Mesenchymal stem cell (in vitro differentiated cells and primary cell): ENCODE measurements around the gene RIIAD1.

Experiments
- DNase-seq: peaks from one replicate; pipeline ENCODE4 v3.0.0-alpha.2; 2013
- H2AFZ ChIP-seq: one replicate; pipeline ENCODE4 v1.6.1; 2013; ENCODE audit warnings: low read depth, mild to moderate bottlenecking, control low read depth, inconsistent platforms, low read length, moderate library complexity
- H2AK5ac ChIP-seq: 2 replicates; pipeline ENCODE4 v1.6.1; 2013; ENCODE audit warnings: low read length, moderate library complexity, mild to moderate bottlenecking, inconsistent platforms; ENCODE audit not compliant: severe bottlenecking
- H2BK120ac ChIP-seq: one replicate; pipeline ENCODE4 v1.6.1; 2013; ENCODE audit warnings: low read depth, mild to moderate bottlenecking, inconsistent platforms, low read length, moderate library complexity
- H2BK12ac ChIP-seq, 2 experiments: one replicate each; pipeline ENCODE4 v1.6.1; 2013; ENCODE audit warnings: inconsistent platforms in 2 of 2, low read length in 2 of 2, mild to moderate bottlenecking in 2 of 2, moderate library complexity in 2 of 2, control low read depth in 1 of 2
- H2BK15ac ChIP-seq: one replicate; pipeline ENCODE4 v1.6.1; 2013; ENCODE audit warnings: mild to moderate bottlenecking, low read depth, inconsistent platforms; ENCODE audit not compliant: poor library complexity, severe bottlenecking
- H2BK5ac ChIP-seq: 2 replicates; pipeline ENCODE4 v1.6.1; 2013; ENCODE audit warnings: low read depth, mild to moderate bottlenecking, low read length, control low read depth, inconsistent platforms; ENCODE audit not compliant: poor library complexity, severe bottlenecking
- H3K14ac ChIP-seq, 2 experiments: one replicate each; pipeline ENCODE4 v1.6.1; 2013; ENCODE audit warnings: inconsistent platforms in 2 of 2, low read length in 2 of 2, control low read depth in 1 of 2, mild to moderate bottlenecking in 1 of 2, moderate library complexity in 1 of 2
- H3K18ac ChIP-seq, 2 experiments: one replicate each; pipeline ENCODE4 v1.6.1; 2013; ENCODE audit warnings: inconsistent platforms in 2 of 2, low read length in 2 of 2, control low read depth in 1 of 2, low read depth in 1 of 2, mild to moderate bottlenecking in 1 of 2
- H3K23ac ChIP-seq, 2 experiments: one replicate each; pipeline ENCODE4 v1.6.1; 2013; ENCODE audit warnings: inconsistent platforms in 2 of 2, low read length in 2 of 2, mild to moderate bottlenecking in 2 of 2, moderate library complexity in 2 of 2, control low read depth in 1 of 2
- H3K27ac ChIP-seq: 2 replicates; pipeline ENCODE4 v1.5.1; 2013; ENCODE audit warnings: mild to moderate bottlenecking, moderate library complexity, low read length, control low read depth, inconsistent platforms; ENCODE audit not compliant: poor library complexity, severe bottlenecking
- H3K27me3 ChIP-seq, 2 experiments: 2 replicates each; pipeline versions ENCODE4 v1.6.1 to v1.7.0; 2013; ENCODE audit warnings: low read length in 2 of 2, mild to moderate bottlenecking in 2 of 2, moderate library complexity in 2 of 2, control low read depth in 1 of 2, inconsistent platforms in 1 of 2; ENCODE audit not compliant: control insufficient read depth in 1 of 2, insufficient read depth in 1 of 2
- H3K36me3 ChIP-seq, 2 experiments: 2 replicates each; pipeline versions ENCODE4 v1.6.1 to v1.7.0; 2013; ENCODE audit warnings: low read length in 2 of 2, control low read depth in 1 of 2, inconsistent platforms in 1 of 2, low read depth in 1 of 2, mild to moderate bottlenecking in 1 of 2; ENCODE audit not compliant: insufficient read depth in 2 of 2, control insufficient read depth in 1 of 2
- H3K4ac ChIP-seq, 2 experiments: one replicate each; pipeline ENCODE4 v1.6.1; 2013; ENCODE audit warnings: inconsistent platforms in 2 of 2, low read length in 2 of 2, mild to moderate bottlenecking in 2 of 2, moderate library complexity in 2 of 2, control low read depth in 1 of 2, low read depth in 1 of 2
- H3K4me1 ChIP-seq: 2 replicates; pipeline ENCODE4 v1.6.1; 2013; ENCODE audit warnings: low read depth, low read length, control low read depth; ENCODE audit not compliant: control insufficient read depth, insufficient read depth
- H3K4me2 ChIP-seq: 2 replicates; pipeline ENCODE4 v1.6.1; 2013; ENCODE audit warnings: low read length, mild to moderate bottlenecking, inconsistent platforms; ENCODE audit not compliant: poor library complexity, severe bottlenecking
- H3K4me3 ChIP-seq, 2 experiments: 2 replicates each; pipeline versions ENCODE4 v1.5.1 to v1.7.0; 2013; ENCODE audit warnings: low read length in 2 of 2, mild to moderate bottlenecking in 2 of 2, control low read depth in 1 of 2, low read depth in 1 of 2; ENCODE audit not compliant: insufficient read depth in 1 of 2
- H3K79me1 ChIP-seq: replicated peaks from 2 replicates; pipeline ENCODE4 v1.6.1; 2013; ENCODE audit warnings: mild to moderate bottlenecking, control low read depth, low read length, inconsistent platforms; ENCODE audit not compliant: poor library complexity, severe bottlenecking
- H3K9ac ChIP-seq: 2 replicates; pipeline ENCODE4 v1.7.0; 2013; ENCODE audit warnings: mild to moderate bottlenecking, low read length, moderate library complexity
- H3K9me3 ChIP-seq: 2 replicates; pipeline ENCODE4 v1.7.0; 2013; ENCODE audit warnings: mild to moderate bottlenecking, low read length; ENCODE audit not compliant: control insufficient read depth
- H4K8ac ChIP-seq: one replicate; pipeline ENCODE4 v1.6.1; 2013; ENCODE audit warnings: inconsistent platforms, mild to moderate bottlenecking, low read length, moderate library complexity
- H4K91ac ChIP-seq: one replicate; pipeline ENCODE4 v1.6.1; 2013; ENCODE audit warnings: mild to moderate bottlenecking, low read length, inconsistent platforms
- WGBS: methylation state at CpG from one replicate; pipeline ENCODE4 v1.1.7; 2013; ENCODE audit warnings: mixed read lengths; 5-methylcytosine and 5-hydroxymethylcytosine counted together

RIIAD1 gene

DNA sequence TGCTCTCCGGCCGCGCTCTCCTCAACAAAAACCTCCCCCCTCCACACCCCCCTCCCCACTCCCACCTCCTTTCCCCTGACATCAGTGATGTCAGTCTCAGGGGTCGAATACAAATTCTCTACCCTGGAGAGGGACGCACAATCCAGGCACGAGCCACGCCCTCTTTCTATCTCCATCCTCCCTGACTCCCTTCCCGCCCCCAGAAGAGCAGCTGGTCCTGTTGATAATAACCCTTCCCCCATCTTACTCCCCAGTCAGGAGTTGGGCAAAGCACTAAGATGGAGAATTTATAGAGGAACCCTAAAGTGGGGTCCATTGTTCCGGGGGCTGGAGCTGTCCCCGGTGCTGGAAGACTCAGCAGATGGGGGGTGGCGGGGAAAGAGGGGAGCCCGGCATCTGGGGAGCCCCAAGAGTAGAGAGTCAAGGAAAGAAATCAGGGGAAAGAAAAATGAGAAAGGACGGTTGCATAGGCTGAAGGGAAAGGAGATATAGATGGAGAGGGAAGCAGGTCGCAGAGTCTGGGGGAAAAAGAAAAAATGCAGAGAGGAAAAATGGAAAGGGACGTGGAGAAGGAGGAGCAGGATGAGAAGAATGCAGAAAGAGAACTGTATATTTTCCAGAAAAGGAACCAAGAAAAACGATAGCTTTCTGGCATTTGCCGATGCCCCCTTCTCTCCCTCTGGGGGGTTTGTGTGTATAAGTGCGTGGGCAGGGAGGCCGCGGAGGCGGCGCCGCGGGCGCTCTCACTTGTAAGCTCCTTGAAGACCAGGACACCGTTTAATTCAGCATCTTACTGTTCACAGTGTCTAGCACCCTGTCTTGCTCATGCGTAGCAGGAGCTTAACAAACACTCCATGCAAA lies 4.3 kb upstream of the RIIAD1 start, which contains the start of gene CELF3:
TSS of gene CELF3 (minus strand) at position 33 of the 861 bp plus-strand sequence. CDS start 783 bp downstream, outside the sequence.
- H4K8ac ChIP-seq: no peak within 1 kb of the TSS
- peak; percentile 19 for DNase-seq

DNA sequence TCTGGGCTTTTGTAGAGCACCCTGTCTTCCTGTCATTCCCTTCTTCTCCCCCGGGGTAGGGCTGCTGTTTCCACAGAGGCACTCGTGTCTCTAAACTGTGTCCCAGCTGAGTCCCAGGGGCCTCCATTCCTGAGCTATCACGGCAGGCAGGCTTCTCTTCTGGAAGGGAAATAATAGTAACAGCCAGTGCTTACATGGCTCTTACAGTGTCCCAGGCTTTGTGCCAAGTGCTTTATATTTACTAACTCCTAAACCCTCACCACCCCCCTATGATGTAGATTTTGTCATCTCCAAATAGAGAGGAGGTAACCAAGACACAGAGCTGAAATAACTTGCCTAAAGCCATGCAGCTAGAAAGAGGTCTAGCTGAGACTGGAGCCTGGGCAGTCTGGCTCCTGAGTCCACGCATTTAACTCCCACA lies 3.3 kb upstream of the RIIAD1 start:
- no peak overlapping the region for H3K14ac ChIP-seq
- DNase-seq: no peak
- no peaks in the 10 kb centered on the region for H3K9me3 ChIP-seq
- peaks cover 15% of the 10 kb centered on the region for H3K4me1 ChIP-seq
- no peak overlapping the region for H2BK5ac ChIP-seq
- H3K4me3 ChIP-seq: no peak overlapping the region
- no peak overlapping the region for H4K8ac ChIP-seq
- H3K4ac ChIP-seq: no peak overlapping the region
- no peak overlapping the region for H4K91ac ChIP-seq
- no peak overlapping the region for H2BK120ac ChIP-seq
- no peak overlapping the region for H3K18ac ChIP-seq
- H3K36me3 ChIP-seq: no peaks in the 10 kb centered on the region
- H3K9ac ChIP-seq: no peak overlapping the region
- H3K27me3 ChIP-seq: peaks cover 78 to 85% of the 10 kb centered on the region in 2 experiments
- no peak overlapping the region for H3K23ac ChIP-seq
- no peak overlapping the region for H2AFZ ChIP-seq
- no peak overlapping the region for H2BK12ac ChIP-seq
- no peak overlapping the region for H3K27ac ChIP-seq
- no peak overlapping the region for H3K4me2 ChIP-seq
- H2AK5ac ChIP-seq: no peak overlapping the region
- no peaks in the 10 kb centered on the region for H3K79me1 ChIP-seq
- WGBS: 74% methylated on average over 2 of the region's 4 CpGs
- H2BK15ac ChIP-seq: no peak overlapping the region

More for the DNA sequence above, 4.3 kb upstream of the RIIAD1 start, which contains the start of gene CELF3:
- Histone ChIP-seq H3K4me2 (no peak within 1 kb of the TSS), H3K18ac (no peak within 1 kb of the TSS), H2BK120ac (no peak within 1 kb of the TSS), H2AK5ac (no peak within 1 kb of the TSS), H3K79me1 (no peaks in the 10 kb centered on the region), H3K14ac (no peak within 1 kb of the TSS), H2BK5ac (no peak within 1 kb of the TSS), H3K4me3 (no peak within 1 kb of the TSS), H2BK15ac (peak within 1 kb of the TSS; percentile 14), H3K27ac (no peak within 1 kb of the TSS), H3K9ac (no peak within 1 kb of the TSS), H3K23ac (no peak within 1 kb of the TSS), H4K91ac (no peak within 1 kb of the TSS), H3K27me3 (peaks cover 79 to 83% of the 10 kb centered on the region in 2 experiments), H3K4me1 (peaks cover 16% of the 10 kb centered on the region), H2AFZ (no peak within 1 kb of the TSS), H3K4ac (no peak within 1 kb of the TSS), H2BK12ac (no peak within 1 kb of the TSS), H3K36me3 (no peaks in the 10 kb centered on the region), H3K9me3 (no peaks in the 10 kb centered on the region)
- 7% methylated on average over 26 of the region's 27 CpGs for WGBS

DNA sequence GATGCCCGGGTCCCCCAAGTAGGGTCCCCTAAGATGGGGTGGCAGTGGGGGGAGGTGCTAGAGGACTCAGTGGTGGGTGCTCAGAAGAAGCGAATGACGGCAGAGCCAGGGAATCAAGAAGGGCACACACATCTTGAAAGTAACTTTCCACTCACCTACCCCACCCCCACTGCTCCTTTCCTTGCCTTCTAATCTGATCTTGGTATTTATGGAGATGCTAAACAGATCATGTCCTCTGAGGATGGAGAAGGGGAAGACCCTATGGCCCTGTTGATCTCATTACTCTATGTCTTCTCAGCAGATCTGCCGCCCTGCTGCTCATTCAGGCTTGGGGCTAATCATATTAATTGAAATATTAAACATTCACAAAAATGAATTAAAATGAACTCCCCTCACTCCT lies 2.7 kb upstream of the RIIAD1 start:
- peaks cover 15% of the 10 kb centered on the region for H3K4me1 ChIP-seq
- H3K36me3 ChIP-seq: no peaks in the 10 kb centered on the region
- no peak overlapping the region for H3K9ac ChIP-seq
- H4K91ac ChIP-seq: no peak overlapping the region
- no peaks in the 10 kb centered on the region for H3K9me3 ChIP-seq
- H3K14ac ChIP-seq: no peak overlapping the region
- H2BK5ac ChIP-seq: no peak overlapping the region
- H3K23ac ChIP-seq: no peak overlapping the region
- no peak overlapping the region for H2BK15ac ChIP-seq
- WGBS: 63% methylated on average over 1 of the region's 4 CpGs
- no peak overlapping the region for H3K4me2 ChIP-seq
- no peak overlapping the region for H3K27ac ChIP-seq
- DNase-seq: no peak
- H3K18ac ChIP-seq: no peak overlapping the region
- H2BK12ac ChIP-seq: no peak overlapping the region
- H3K79me1 ChIP-seq: no peaks in the 10 kb centered on the region
- no peak overlapping the region for H3K4ac ChIP-seq
- peaks cover 73 to 80% of the 10 kb centered on the region in 2 experiments for H3K27me3 ChIP-seq
- H3K4me3 ChIP-seq: no peak overlapping the region
- no peak overlapping the region for H2BK120ac ChIP-seq
- no peak overlapping the region for H2AFZ ChIP-seq
- H4K8ac ChIP-seq: no peak overlapping the region
- no peak overlapping the region for H2AK5ac ChIP-seq

- H3K9me3 ChIP-seq: no peaks in the 10 kb centered on the region
- no peak overlapping the region for H3K14ac ChIP-seq
- peak overlapping the region in 1 of 2 experiments; percentile 76 for H3K4me3 ChIP-seq
- H3K18ac ChIP-seq: no peak overlapping the region
- DNase-seq: no peak
- H3K79me1 ChIP-seq: no peaks in the 10 kb centered on the region
- no peak overlapping the region for H3K4me2 ChIP-seq
- H3K27ac ChIP-seq: no peak overlapping the region
- H2AFZ ChIP-seq: no peak overlapping the region
- H2BK5ac ChIP-seq: no peak overlapping the region
- H2BK15ac ChIP-seq: no peak overlapping the region
- H2AK5ac ChIP-seq: no peak overlapping the region
- no peak overlapping the region for H4K91ac ChIP-seq
- WGBS: 28% methylated on average over 1 of the region's 1 CpG
- H3K4me1 ChIP-seq: peaks cover 15% of the 10 kb centered on the region
- H2BK12ac ChIP-seq: no peak overlapping the region
- no peak overlapping the region for H4K8ac ChIP-seq
- H3K27me3 ChIP-seq: peaks cover 68 to 74% of the 10 kb centered on the region in 2 experiments
- H2BK120ac ChIP-seq: no peak overlapping the region
- no peak overlapping the region for H3K4ac ChIP-seq
- H3K36me3 ChIP-seq: no peaks in the 10 kb centered on the region
- peak overlapping the region; percentile 67 for H3K9ac ChIP-seq
- H3K23ac ChIP-seq: no peak overlapping the region
These were observed 1.2 kb upstream of the RIIAD1 start for GRCh38 chr1:151720125-151720524.
